WERI-Rb-1 (cell line): Measurements from ENCODE around the gene CDKAL1.
"Not testable (repeated sequence)": the region's sequence is repeated elsewhere in the genome, so short reads cannot be mapped to it uniquely, and the experiment has no call there.

ENCODE experiments used
- DNase-seq: peaks from one replicate; pipeline ENCODE4 v3.0.0-alpha.2; 2020
- H3K27ac ChIP-seq: fragments of 250-450 bp; sonication (Bioruptor Pico); 2 replicates; pipeline ENCODE4 v1.5.1; 2020; ENCODE audit warnings: mild to moderate bottlenecking, moderate library complexity
- H3K27me3 ChIP-seq: fragments of 250-450 bp; sonication (Bioruptor Pico); 2 replicates; pipeline ENCODE4 v1.5.1; 2021; ENCODE audit warnings: mild to moderate bottlenecking, low read depth, moderate library complexity; ENCODE audit not compliant: insufficient read depth, severe bottlenecking
- H3K36me3 ChIP-seq: fragments of 250-450 bp; sonication (Bioruptor Pico); 2 replicates; pipeline ENCODE4 v1.5.1; 2020; ENCODE audit warnings: mild to moderate bottlenecking, moderate library complexity
- H3K4me3 ChIP-seq: 2 replicates; pipeline ENCODE4 v1.5.1; 2011; ENCODE audit warnings: low read depth, mild to moderate bottlenecking, control low read depth, low read length
- H3K9me3 ChIP-seq: fragments of 250-450 bp; sonication (Bioruptor Pico); 2 replicates; pipeline ENCODE4 v1.5.1; 2021; ENCODE audit warnings: mild to moderate bottlenecking, moderate library complexity; ENCODE audit not compliant: severe bottlenecking
- CTCF ChIP-seq: IDR thresholded peaks from 2 replicates; pipeline ENCODE4 v1.5.1; 2011; ENCODE audit warnings: low read depth, mild to moderate bottlenecking, control low read depth, inconsistent platforms, low read length

Gene CDKAL1

GRCh38 chr6:21188505-21189223 lies 654.4 kb downstream of the CDKAL1 start:
- H3K36me3 ChIP-seq = 0 out of 2 replicates have a peak, but pooled peaks cover 2% of the 10 kb centered on the region
- H3K27ac ChIP-seq = no peak overlapping the region; the same call in 1 of the 2 replicates
- TF ChIP-seq CTCF = no peak
- H3K9me3 ChIP-seq = no peaks in the 10 kb centered on the region
- no peaks in the 10 kb centered on the region for H3K27me3 ChIP-seq
- no peak overlapping the region for H3K4me3 ChIP-seq
- no peak for DNase-seq

- DNase-seq = no peak
- peak overlapping the region; percentile 48 for H3K27ac ChIP-seq
- no peaks in the 10 kb centered on the region for H3K9me3 ChIP-seq
- 0 out of 2 replicates have a peak, but pooled peaks cover 2% of the 10 kb centered on the region for H3K36me3 ChIP-seq
- no peaks in the 10 kb centered on the region for H3K27me3 ChIP-seq
- no peak for TF ChIP-seq CTCF
- H3K4me3 ChIP-seq = no peak overlapping the region
Observed at GRCh38 chr6:21189759-21190158, 655.5 kb downstream of the CDKAL1 start.

- H3K27ac ChIP-seq = peak overlapping the region; percentile 19
- no peak overlapping the region for H3K4me3 ChIP-seq
- no peaks in the 10 kb centered on the region for H3K27me3 ChIP-seq
- 0 out of 2 replicates have a peak, but pooled peaks cover 2% of the 10 kb centered on the region for H3K36me3 ChIP-seq
- no peaks in the 10 kb centered on the region for H3K9me3 ChIP-seq
- TF ChIP-seq CTCF = no peak
- DNase-seq = no peak
Observed at GRCh38 chr6:21190701-21191100, 656.4 kb downstream of the CDKAL1 start.

- no peak for TF ChIP-seq CTCF
- H3K36me3 ChIP-seq = 0 out of 2 replicates have a peak, but pooled peaks cover 2% of the 10 kb centered on the region
- no peaks in the 10 kb centered on the region for H3K9me3 ChIP-seq
- no peak overlapping the region for H3K4me3 ChIP-seq
- no peaks in the 10 kb centered on the region for H3K27me3 ChIP-seq
- no peak for DNase-seq
- no peak overlapping the region for H3K27ac ChIP-seq
Observed at GRCh38 chr6:21193790-21194475, 659.7 kb downstream of the CDKAL1 start.

GRCh38 chr6:21195301-21195700 lies 661.0 kb downstream of the CDKAL1 start:
- H3K36me3 ChIP-seq, H3K27me3 ChIP-seq, H3K4me3 ChIP-seq, DNase-seq, H3K9me3 ChIP-seq, H3K27ac ChIP-seq: not testable (repeated sequence)

GRCh38 chr6:21198032-21198640 lies 663.9 kb downstream of the CDKAL1 start:
- no peaks in the 10 kb centered on the region for H3K9me3 ChIP-seq
- no peak for TF ChIP-seq CTCF
- no peak for DNase-seq
- H3K27ac ChIP-seq = no peak overlapping the region; the same call in 1 of the 2 replicates
- H3K36me3 ChIP-seq = peaks cover 12% of the 10 kb centered on the region
- no peak overlapping the region for H3K4me3 ChIP-seq
- H3K27me3 ChIP-seq = no peaks in the 10 kb centered on the region
